K562 (cell line): ENCODE measurements around the gene RDH8. TPM values are rescaled to one million over a fixed set of nuclear protein-coding genes. Genes with fewer than 3 reads are reported as not detected.
A peak's percentile ranks its signal among the peaks of the same experiment; 100 is the strongest.

Source experiments
- BHLHE40 ChIP-seq: IDR thresholded peaks from 2 replicates; pipeline ENCODE4 v1.6.1; 2011; ENCODE audit warnings: low read length, improper control_type of control experiment
- KLF16 ChIP-seq: IDR thresholded peaks from 2 replicates; pipeline ENCODE4 v1.6.1; 2016; ENCODE audit warnings: antibody characterized with exemption
- RAD21 ChIP-seq, 2 experiments: fragments of 250-450 bp in 1 of 2; fragments of 450-650 bp in 1 of 2; sonication (Bioruptor Pico) in 1 of 2; formaldehyde crosslinking in 1 of 2; IDR thresholded peaks in 1 of 2; conservative IDR thresholded peaks in 1 of 2; 2 replicates each; pipeline versions ENCODE4 v1.4.0 to v1.8.0; 2020 to 2022; ENCODE audit warnings: mild to moderate bottlenecking in 2 of 2, moderate library complexity in 1 of 2
- REST ChIP-seq, 2 experiments: fragments of 450-650 bp; formaldehyde crosslinking in 1 of 2; IDR thresholded peaks; 2 replicates each; pipeline versions ENCODE4 v1.4.0 to v1.6.1; 2014 to 2020; ENCODE audit warnings: mild to moderate bottlenecking in 2 of 2, borderline replicate concordance in 1 of 2, low read depth in 1 of 2
- polyA plus RNA-seq, 8 experiments: library from polyadenylated mRNA; depleted of rRNA in 4 of 8; stranded (reverse) in 5 of 8; unstranded in 3 of 8; fragments of >200 nt; fragmentation: Nextera tagmentation in 2 of 8; fragmentation: Illumina TruSeq in 1 of 8; extraction: Ambion mirVana in 2 of 8; extraction: Trizol in 1 of 8; gene quantifications; 2 replicates each; pipeline versions ENCODE4 v1.2.1 to v1.2.3, GENCODE V29; 2011 to 2014; ENCODE audit warnings: inconsistent platforms in 1 of 8, missing spikeins in 1 of 8
- total RNA-seq, 7 experiments: library from RNA; depleted of rRNA in 6 of 7; stranded (reverse); fragments of >200 nt in 6 of 7; fragmentation: Illumina TruSeq in 2 of 7; extraction: Trizol in 2 of 7; gene quantifications; 2 replicates each; pipeline versions ENCODE4 v1.2.1 to v1.2.3, GENCODE V29; 2011 to 2021; ENCODE audit warnings: low replicate concordance in 1 of 7
- TF ChIP-seq, protein P1 (sequence below): fragments of 250-450 bp; sonication (Bioruptor Pico); IDR thresholded peaks from 2 replicates; pipeline ENCODE4 v1.6.1; 2021; ENCODE audit warnings: mild to moderate bottlenecking

RDH8 gene
- total and polyA plus RNA-seq, 9 of the 15 experiments (the other 6 are each of a cell fraction or from before 2014, with no cell fraction given): not detected

DNA sequence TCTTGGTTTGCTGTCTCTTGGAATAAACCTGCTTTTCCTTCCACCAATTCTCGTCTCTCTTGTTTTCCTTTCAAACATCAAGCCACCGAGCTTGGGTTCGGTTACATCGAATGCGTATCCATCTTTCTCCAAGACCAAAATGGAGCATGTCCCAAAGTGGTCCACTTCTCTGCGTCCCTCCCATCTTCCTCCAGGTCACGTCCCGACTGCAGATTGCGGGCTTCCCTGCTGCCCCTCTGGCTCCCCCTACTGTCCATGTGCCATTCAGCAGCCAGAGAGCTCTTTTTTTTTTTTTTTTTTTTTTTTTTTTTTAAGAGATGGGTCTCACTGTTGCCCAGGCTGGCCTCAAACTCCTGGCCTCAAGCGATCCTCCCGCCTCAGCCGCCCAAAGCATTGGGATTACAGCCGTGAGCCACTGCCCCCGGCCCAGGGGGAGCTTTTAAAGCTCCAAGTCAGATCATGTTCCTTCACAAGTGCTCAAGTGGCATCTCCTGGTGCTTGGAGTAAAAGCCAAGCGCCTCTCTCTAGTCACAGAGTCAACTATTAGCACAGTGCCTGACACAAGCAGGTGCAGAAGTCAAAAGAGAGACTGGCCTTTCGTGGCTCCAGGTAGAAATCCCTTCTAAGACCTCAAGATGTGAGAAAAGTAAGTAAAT lies 13.0 kb upstream of the RDH8 start (continued):
- TF ChIP-seq REST (IDR thresholded peaks at IDR 0.05; ENCODE audit: borderline replicate concordance) (peak; percentile 56; the same call in 1 of the 2 replicates), REST (CRISPR knock-in tag; IDR thresholded peaks at IDR 0.05; ENCODE audit: low read depth) (no peak), RAD21 (CRISPR knock-in tag; conservative IDR thresholded peaks at IDR 0.05 in 1 of 2, IDR thresholded peaks at IDR 0.05 in 1 of 2) (peak in 1 of 2 experiments; percentile 67; a peak in 3 of 4 replicates), BHLHE40 (peak; percentile 58; the same call in 1 of the 2 replicates), KLF16 (0 out of 2 replicates have a peak, but pooled peaks have one; percentile 37)
- TF ChIP-seq, protein P1, sequence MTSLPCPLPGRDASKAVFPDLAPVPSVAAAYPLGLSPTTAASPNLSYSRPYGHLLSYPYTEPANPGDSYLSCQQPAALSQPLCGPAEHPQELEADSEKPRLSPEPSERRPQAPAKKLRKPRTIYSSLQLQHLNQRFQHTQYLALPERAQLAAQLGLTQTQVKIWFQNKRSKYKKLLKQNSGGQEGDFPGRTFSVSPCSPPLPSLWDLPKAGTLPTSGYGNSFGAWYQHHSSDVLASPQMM (CRISPR knock-in tag): no peak
